Fibroblast of skin of scalp (primary cell): ENCODE data around the gene NDUFA6.
"Not testable (repeated sequence)": the region's sequence is repeated elsewhere in the genome, so short reads cannot be mapped to it uniquely, and the experiment has no call there.

Source experiments
- DNase-seq: peaks from one replicate; pipeline ENCODE4 v3.0.0-alpha.2; 2013

NDUFA6 gene

DNA sequence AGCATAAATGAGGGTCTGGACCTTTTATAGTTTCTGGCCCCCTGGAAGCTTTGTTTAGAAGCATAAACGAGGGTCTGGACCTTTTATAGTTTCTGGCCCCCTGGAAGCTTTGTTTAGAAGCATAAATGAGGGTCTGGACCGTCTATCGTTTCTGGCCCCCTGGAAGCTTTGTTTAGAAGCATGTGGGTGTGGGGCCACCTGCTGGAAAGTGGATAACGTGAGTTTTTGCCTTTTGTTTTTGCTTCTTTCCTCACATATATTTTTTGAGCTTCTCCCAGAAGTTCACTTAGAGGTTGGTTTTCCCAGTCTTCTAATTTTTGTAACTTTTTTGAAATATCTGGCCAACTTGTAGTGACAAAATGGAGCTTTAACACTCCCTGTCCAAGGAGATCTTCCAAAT lies 22.2 kb upstream of the NDUFA6 start:
- DNase-seq, result not testable (repeated sequence)

GRCh38 chr22:42111798-42112197 lies 21.2 kb upstream of the NDUFA6 start:
- no peak for DNase-seq

GRCh38 chr22:42108848-42109247 lies 18.3 kb upstream of the NDUFA6 start:
- DNase-seq, result no peak

- not testable (repeated sequence) for DNase-seq
Measured at GRCh38 chr22:42104332-42104860, 13.8 kb upstream of the NDUFA6 start.

DNA sequence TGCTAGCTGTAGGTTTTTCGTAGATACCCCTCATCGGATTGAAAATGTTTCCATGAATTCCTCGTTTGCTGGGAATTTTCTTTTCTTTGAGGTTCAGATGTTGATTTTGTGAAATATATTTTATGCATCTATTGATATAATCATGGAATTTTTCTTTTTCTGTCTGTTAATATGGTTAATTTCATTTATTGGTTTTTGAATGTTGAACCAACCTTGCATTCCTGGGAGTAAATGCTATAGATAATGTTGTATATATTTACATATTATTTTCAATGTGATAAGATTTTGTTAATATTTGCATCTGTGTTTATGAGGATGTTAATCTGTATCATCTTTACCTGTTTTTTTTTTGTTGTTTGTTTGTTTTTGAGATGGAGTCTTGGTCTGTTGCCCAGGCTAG lies 10.6 kb upstream of the NDUFA6 start:
- DNase-seq, result no peak

DNA sequence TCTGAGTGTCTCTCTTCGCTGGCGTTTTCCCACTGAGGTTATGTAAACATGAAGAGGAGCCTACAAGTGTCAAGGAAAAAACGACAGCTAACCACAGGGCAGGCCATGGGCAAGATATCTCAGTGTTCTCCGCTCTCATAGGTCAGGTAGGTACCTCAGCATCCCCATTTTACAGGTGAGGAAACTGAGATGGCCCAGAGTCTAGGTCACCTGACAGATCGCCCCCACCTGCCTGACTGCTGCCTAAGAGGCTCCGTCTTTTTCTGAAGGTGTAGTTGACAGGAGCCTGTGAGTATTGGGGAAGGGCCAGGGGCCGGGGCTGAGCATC lies 847 bp upstream of the NDUFA6 start:
- DNase-seq, result no peak

DNA sequence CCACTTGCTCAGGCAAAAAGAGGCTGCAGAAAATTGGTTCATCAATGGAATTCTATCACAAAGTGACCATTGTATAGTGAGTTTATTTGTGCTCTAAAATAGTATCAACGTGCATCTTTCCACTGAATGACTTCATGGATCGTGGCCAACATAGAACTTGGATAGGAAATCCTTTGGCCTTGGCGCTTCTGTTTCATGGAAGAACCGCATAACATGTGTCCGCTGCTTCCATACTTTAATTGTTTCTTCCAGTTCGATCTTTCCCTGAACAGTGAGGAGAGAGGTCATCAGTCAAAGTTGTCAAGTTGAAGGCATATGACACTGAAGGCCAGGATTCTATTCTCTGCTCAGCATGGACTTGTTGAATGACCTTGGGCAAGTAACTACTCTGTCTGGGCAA lies 4.5 kb downstream of the NDUFA6 start:
- DNase-seq, result no peak

DNA sequence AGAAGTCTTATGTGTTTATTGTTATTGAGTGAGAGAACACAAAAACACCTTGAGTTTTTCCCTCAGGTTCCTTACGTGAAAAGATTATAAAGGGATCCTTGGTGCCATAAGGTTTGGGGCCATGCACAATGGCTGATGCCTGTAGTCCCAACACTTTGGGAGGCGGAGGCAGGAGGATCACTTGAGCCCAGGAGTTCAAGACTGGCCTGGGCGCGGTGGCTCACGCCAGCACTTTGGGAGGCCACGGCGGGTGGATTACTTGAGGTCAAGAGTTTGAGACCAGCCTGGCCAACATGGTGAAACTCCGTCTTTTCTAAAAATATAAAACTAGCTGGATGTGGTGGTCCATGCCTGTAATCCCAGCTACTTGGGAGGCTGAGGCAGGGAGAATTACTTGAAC lies 5.7 kb downstream of the NDUFA6 start:
- no peak for DNase-seq

GRCh38 chr22:42083119-42083518 lies 7.5 kb downstream of the NDUFA6 start:
- DNase-seq, result no peak

GRCh38 chr22:42080287-42080686 lies 10.3 kb downstream of the NDUFA6 start:
- DNase-seq, result peak; percentile 33

DNA sequence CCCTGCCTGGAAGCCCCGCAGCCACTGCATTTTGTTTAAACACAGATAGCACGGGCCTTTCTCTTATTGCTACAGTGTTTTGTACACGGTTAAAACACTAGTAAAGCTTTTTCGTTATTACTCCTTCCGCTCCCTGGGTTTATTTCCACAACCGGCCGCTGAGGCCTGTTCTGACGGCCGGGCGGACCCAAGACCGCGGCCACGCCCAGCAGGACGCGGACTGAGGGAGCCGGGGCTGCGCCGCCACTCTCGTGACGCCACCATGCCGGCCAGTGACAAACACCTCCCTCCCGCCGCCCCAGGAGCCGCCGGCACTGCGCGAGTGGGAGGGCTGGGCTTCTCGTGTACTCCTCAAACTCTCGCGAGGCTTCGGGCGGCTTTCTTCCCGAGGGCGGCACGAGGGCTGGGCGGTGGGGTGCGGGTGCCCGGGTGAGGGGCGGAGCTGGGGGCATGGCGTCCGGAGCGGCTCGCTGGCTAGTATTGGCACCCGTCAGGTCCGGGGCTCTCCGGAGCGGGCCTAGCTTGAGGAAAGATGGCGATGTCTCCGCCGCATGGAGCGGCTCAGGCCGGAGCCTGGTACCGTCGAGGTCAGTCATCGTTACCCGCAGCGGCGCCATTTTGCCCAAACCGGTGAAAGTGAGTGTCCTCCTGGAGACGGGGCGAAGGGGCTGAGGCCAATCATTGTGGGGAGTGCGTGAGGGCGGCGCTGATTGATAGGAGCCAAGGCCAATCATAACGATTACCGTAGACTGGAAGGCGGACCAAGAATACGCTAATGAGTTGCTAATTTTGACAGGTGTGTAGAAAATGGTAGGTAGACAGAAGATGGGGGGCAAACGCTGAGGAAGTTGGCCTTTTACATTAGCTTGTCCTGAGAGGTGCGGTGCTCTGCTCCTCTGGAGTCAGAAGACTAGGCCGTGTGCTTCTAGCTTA lies 11.0 kb downstream of the NDUFA6 start, which contains the start of gene SMDT1:
SMDT1 (plus strand) TSS at position 382 of the 933 bp plus-strand sequence; CDS start at position 451, 69 bp downstream.
- peak; percentile 99 for DNase-seq

DNA sequence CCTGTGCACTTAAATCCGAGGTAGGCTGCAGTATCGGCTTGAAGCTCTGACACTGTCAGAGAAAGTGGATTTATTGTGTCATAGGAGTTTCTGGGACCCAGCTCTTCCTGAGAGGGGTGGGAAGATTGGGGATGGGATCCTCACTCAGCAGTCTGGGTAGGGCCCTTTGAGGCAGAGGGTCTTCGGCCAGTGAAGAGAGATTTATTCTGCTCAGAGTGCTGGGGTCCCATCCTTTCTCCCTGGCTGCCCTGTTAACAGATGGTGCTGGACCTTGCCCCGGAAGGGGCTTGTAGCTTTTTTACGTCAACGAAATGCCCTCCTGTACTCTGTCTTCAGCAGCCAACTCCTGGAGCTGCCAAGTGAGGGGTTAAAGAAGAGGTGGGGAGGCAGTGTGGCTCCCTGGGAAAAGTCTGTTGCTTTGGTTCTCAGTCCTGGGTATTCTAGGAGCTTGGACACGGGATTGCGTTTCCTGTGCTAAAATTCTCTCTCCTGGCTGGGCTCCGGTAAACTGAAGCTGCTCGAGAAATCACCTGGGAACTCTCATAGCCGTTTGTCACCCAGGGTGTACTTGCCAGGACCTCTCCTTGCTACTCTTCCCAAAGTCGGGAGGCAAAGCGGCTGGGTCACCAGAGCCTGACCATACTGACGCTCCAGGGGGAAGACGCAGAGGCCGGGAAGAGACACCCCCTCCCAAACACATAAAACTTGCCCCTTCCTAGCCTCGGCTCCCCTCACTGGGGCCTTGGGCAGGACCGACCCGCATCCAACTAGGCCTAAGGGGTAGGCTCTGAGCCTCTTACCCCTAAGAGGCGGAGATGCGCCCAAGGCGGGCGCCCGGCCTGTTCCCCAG lies 11.9 kb downstream of the NDUFA6 start:
- no peak for DNase-seq

DNA sequence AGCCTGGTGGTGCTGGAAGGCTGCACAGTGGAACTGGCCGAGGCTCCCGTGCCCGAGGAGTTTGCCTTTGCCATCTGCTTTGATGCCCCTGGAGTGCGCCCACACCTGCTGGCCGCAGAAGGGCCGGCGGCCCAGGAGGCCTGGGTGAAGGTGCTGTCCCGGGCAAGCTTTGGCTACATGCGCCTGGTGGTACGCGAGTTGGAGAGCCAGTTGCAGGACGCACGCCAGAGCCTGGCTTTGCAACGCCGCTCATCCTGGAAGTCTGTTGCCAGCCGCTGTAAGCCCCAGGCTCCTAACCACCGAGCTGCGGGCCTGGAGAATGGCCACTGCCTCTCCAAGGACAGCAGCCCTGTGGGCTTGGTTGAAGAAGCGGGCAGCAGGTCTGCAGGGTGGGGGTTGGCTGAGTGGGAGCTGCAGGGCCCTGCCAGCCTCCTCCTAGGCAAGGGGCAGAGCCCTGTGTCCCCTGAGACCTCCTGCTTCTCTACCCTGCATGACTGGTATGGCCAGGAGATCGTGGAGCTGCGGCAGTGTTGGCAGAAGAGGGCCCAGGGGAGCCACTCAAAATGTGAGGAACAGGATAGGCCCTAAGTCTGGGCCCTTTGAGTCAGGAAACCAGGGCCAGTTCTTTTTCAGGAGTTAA lies 13.0 kb downstream of the NDUFA6 start:
- DNase-seq, result no peak

GRCh38 chr22:42076764-42077485 lies 13.6 kb downstream of the NDUFA6 start:
- DNase-seq, result no peak

- no peak for DNase-seq
Measured at GRCh38 chr22:42074846-42075676, 15.5 kb downstream of the NDUFA6 start.

DNA sequence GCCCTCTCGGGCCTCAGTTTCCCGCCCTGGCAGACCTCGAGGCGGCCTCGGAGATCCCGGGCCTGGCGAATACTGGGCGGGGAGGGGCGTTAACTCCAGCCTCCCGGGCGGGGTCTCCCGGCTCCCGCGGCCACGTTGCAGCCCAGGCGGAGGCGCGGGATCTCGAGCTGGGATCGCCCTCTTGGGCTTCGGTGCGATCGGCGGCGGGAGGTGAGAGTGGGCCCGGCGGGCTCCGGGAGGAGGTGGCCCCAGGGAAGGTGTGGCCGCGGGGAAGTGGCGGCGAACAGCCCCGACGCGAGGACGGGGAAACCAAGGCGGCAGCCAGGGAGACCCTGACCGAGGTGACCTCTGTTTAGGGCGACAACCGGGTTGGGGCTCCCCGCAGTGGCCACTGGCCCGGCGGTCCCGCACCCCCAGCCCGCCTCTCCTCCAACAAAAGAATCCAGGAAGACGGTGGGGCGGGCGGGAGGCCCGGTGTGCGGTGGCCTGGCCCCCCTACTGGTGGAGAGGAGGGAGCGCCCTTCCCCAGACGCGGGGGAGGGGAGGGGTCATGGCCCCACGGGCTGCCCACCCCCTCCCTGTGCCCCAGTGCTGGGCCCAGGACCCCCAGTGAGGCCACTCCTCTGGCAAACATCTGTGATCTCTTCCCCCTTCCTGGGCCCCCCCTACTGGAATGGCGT lies 16.3 kb downstream of the NDUFA6 start, which contains the start of gene PHETA2:
PHETA2 (plus strand) TSS at position 117 of the 680 bp plus-strand sequence. CDS start 3,046 bp downstream, outside the sequence.
- peak; percentile 67 for DNase-seq

DNA sequence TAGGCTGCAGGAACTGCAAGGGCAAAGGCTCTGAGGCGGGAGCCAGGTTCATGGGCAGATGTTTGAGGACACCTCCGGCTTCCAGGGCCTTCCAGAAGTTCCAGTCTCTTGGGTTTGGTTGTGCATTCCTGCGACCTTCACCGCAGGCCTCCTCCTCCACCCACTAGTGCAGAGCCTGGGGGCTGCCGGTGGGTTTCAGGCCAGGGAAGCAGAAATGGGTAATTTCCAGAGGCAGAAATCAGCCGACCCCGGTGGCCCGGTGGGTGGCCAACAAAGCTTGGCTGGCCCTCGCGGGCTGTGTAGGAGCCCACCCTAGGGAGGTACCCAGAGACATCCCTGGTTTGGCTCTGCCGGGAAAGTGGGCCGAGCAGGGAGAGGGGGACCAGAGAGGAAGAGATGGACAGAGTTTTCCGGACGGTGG lies 16.9 kb downstream of the NDUFA6 start:
- DNase-seq, result no peak

DNA sequence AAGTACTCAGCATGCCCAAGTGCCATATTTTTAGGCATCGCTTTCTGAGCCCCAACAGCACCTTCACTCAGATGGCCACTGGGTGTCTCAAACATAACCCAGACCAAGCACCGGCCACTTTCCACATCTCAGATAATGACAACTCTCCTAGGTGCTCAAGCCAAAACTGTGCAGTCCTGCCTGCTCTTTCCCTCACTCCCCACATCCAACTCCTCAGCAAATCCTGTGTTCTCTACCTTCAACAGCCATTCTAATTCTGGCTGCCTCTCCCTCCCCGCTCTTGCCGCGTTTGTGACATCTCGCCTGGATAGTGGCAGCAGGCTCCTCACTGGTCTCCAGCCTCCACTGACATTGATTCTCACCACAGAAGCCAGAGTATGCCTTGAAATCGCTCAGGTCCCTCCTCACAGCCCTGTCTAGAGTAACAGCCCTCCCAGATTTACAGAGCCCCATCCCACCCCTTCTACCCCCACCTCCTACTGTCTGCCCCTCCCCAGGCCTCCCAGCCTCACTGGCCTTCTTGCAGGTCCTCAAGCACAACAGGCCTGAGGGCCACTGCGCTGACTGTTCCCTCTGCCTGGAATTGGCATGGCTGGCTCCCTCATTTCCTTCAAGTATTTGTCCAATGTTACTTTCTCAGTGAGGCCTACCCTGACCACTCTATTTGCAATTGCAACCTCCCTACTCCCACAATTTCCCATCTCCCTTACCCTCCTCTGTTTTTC lies 17.8 kb downstream of the NDUFA6 start:
- no peak for DNase-seq

GRCh38 chr22:42071508-42071907 lies 19.1 kb downstream of the NDUFA6 start:
- not testable (repeated sequence) for DNase-seq
